ENCODE results near the gene HSP90AB1.

The HSP90AB1 gene

DNA sequence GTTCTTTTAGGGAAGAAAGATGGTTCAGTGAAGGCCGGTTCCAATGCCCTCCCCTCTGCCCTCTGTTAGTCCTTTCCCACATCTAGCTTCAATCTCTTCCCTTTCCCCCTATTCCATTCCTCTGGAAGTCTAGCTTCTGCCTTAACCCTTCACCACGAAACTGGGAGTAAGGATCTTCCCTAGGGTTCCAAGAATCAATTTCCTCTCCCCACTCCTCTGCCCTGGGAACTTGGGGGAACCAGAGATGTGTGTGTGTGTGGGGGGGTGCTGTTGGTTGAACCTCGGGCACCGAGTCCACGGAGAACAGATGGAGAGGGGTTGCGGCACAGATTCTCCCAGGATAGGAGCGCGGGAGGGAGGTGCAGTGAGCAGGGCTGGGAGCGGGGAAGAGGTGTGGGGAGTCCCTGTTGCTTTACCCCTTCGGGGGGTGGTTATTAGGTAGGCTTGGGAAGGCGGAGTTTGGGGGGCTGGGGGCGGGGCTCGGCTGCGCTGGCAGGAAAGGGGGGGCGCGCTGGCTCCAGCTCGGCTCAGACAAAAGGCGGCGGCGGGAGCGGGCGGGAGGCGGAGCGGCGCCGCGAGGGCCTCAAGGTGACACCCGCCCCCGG lies 23.1 kb downstream of the HSP90AB1 start, which contains the start of gene TMEM151B:
Gene TMEM151B, plus strand, starts transcription at position 530 of the 605 bp plus-strand sequence. CDS start 293 bp downstream, outside the sequence.
- peak; percentile 37 for DNase-seq

DNA sequence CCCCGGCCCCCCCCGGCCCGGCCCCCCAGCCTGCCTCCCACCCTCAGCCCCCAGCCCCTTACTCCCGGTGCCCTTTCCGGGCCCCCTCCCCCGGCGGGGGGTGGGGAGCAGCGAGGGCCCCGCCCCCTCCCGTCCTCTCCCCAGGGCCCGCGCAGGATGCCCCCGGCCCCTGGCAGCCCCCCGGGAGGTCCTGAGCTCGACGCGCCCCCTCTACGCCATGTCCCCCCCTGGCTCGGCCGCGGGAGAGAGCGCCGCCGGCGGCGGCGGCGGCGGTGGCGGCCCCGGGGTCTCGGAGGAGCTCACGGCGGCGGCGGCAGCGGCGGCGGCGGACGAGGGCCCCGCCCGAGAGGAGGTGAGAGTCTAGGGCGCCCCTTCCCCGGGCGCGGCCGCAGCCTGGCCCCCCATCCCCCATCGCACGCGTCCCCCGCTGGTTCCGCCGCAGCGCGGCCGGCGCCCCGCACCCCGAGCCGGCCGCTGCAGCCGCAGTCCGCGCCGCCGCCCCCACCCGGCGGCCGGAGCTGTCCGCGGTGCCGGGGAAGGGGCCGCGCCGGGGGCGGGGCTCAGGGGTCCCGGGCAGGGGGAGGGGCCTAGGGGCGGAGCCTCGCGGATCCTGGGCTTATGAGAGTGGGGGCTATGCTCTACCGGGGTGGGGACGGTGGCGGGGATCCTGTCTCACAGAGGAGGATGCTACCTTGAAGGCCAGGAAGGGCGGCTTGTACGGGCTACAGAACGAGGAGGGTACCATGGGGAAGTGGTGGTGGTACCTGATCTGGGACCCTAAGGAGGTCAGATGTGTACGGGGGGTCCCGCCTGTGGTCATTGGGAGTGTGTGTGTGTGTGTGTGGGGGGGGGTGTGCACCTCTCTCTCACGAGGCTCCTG lies 23.9 kb downstream of the HSP90AB1 start:
- peak; percentile 18 for DNase-seq

DNA sequence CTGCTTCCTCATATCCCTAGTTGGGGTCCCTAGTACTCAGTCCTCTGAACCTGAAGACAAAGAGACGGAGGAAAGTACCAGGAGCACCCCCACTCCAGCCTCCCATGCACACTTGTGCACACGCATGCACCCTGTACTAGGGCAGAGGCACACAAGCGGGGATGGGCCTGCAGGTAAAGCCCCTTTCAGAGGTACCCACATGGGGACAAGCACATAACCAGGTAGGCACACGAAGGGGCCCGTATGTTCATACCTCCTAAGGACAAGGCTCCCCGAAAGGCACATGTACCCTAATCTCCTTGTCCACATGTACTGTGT lies 24.5 kb downstream of the HSP90AB1 start:
- DNase-seq = no peak

DNA sequence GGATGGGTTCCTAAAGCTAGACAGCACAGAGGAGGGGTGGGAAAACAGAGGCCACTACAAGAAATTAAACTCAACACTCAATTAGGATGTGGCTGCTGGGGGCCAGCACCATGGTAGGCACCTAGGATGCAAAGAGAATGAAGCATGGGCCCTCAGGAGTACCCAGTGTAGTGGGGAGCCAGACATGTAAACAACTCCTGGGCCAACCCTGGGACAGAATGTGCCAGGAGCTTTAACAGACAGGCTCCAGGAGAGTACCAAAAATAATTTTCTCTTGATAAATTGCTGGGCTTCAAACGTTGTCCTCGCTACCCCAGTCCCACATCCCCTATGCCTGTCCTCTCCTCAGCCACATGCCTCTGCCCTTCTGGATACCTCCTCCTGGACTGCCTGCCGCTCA lies 25.0 kb downstream of the HSP90AB1 start:
- no peak for DNase-seq

DNA sequence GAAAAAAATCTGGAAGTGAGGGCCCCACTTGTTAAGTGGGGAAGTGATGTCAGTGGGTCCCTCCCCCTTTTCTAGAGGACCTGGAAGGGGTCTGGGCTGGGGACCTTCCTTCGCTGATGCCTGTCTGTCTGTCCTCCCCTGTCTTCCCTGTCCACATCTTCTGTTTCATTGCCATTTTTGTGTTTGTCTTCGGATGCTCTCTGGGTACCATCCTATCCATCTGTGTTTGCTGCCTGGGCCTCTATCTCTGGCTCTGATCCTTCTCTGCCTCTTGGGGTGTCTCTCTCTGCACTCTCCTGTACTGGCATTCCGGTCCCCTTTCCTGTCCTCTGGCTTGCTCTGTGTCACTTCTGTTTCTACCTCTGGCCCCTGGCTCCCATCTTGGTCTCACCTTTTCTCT lies 25.6 kb downstream of the HSP90AB1 start:
- DNase-seq = no peak

DNA sequence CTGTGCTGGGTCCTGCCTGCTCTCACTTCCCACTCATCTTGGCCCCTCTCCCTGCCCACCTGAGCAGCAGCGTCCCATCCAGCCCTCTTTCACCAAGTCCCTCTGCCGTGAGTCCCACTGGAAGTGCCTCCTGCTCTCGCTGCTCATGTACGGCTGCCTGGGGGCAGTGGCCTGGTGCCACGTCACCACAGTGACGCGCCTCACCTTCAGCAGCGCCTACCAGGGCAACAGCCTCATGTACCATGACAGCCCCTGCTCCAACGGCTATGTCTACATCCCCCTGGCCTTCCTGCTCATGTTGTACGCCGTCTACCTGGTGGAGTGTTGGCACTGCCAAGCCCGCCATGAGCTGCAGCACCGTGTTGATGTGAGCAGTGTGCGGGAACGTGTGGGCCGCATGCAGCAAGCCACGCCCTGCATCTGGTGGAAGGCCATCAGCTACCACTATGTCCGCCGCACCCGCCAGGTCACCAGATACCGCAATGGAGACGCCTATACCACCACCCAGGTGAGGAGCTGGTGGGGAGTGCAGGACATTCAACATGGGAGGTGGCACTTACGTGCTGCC lies 26.2 kb downstream of the HSP90AB1 start:
- no peak for DNase-seq

DNA sequence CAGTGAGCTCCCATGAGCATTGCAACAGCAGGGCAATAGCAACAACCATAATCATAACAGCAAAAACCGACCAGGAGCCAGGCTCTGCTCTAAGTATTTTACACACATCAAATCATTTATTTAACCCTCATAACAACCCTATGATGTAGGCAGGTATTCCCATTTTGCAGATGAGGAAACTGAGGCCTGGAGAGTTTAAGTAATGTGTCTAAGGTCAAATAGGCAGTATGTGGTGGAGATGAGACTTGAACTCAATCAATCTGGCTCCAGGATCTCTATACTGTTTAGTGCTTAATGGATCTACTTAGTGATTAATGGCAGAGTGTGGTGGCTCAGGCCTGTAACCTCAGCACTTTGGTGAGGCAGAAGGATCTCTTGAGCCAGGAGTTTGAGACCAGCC lies 26.7 kb downstream of the HSP90AB1 start:
- no peak for DNase-seq

DNA sequence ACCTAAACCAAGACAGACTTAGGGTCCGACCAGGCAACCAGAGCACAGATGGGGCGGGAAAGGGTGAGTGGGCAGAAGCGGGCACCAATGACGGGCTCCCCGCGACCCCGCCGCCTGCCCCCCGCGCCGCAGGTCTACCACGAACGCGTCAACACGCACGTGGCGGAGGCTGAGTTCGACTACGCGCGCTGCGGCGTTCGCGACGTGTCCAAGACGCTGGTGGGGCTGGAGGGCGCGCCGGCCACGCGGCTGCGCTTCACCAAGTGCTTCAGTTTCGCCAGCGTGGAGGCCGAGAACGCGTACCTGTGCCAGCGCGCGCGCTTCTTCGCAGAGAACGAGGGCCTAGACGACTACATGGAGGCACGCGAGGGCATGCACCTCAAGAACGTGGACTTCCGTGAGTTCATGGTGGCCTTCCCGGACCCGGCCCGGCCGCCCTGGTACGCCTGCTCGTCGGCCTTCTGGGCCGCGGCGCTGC lies 28.4 kb downstream of the HSP90AB1 start:
- no peak for DNase-seq

DNA sequence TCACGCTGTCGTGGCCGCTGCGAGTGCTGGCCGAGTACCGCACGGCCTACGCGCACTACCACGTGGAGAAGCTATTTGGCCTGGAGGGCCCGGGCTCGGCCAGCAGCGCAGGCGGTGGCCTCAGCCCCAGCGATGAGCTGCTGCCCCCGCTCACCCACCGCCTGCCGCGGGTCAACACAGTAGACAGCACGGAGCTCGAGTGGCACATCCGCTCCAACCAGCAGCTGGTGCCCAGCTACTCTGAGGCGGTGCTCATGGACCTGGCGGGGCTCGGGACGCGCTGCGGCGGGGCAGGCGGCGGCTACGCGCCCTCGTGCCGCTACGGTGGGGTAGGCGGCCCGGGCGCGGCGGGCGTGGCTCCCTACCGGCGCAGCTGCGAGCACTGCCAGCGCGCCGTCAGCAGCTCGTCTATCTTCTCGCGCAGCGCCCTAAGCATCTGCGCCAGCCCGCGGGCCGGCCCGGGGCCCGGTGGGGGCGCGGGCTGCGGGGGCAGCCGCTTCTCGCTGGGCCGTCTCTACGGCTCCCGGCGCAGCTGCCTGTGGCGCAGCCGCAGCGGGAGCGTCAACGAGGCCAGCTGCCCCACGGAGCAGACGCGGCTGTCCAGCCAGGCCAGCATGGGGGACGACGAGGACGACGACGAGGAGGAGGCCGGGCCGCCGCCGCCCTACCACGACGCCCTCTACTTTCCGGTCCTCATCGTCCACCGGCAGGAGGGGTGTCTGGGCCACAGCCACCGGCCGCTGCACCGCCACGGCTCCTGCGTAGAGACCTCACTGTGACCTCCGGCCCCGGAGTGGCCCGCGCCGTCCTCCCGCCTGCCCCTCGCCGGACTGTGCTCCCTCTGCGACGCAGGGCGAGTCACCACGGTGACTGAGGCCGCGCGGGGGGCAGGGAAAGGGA lies 29.1 kb downstream of the HSP90AB1 start:
- no peak for DNase-seq

DNA sequence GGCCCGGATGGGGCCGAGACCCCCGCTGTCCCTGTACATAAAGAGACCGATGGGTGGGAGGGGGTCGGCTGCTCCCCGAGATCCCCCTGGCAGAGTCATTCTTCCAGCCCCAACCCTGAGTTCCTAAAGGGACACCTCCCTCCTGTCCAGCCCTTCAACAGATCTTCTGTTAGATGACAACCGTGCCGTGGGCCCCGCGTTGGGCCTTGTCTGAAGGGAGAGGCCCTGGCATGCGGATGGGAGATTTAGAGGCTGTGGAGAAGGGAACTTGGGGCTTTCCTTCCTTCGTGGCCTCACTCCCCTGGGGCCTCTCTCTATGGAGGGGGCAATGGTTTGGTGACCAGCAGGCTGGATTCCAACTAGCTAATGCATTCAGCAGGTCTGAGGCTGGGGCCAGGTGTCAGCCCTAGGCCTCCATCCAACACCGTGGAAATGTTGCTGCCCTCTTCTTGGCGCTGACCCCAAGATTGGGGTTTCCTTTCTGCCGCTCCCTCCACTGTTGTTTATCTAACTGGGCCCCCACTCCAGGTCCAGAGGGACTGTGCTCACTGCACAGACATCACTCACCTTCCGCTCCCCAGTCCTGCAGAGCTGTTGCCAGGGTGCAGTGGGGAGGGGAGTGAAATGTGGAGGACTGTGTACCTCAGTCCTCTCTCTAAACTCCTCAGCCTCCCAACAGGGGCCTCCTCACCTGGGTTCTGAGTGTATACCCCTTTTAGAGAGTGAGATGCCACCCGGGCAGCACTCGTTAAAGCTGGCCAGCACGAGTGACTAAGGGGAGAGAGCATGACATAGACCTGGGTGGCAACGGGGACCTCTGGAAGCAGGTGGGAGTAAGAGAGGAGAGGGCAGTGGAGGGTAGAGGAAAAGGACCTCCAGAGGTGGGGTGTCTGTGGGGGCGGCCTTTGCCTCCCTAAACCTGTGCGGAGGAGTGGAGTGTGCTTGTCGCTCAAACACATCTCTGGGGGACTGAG lies 30.1 kb downstream of the HSP90AB1 start:
- no peak for DNase-seq

DNA sequence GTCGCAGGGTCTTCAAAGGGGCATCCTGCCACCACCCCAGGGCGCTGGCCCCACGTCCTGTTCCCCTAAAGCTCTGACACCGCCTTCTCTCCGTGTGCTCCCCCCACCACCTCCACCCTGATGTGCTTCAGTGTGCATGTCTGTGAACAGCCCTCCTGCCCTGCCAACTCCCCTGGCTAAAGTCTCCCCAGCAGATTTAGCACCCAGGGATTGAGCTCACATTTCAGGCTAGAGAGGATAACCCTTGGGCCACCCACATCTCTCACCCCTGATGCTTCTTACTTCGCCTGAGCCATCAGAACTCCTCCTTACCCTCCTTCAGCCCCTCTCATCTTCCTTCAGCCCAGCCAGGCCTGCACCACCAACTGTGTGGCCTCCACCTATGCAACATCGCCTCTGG lies 30.9 kb downstream of the HSP90AB1 start:
- no peak for DNase-seq

DNA sequence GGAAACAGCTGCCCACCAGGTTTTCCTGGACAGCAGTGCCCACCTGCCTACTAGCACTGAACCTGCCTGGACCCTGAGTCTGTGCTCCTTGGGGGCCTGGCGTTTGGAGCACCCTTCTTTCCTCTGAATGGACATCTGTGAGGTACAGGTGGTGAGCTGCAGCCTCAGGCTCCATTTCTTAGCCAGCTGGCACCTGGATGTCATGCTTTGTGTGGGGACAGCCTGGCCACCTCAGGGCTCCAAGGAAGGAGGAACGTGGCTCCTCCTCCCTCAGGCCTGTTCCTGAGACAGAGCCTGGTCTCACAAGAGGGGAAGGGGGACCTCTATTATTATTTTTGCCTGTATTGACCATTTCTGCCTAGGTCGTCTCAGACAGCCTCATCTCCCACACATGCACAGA lies 31.4 kb downstream of the HSP90AB1 start:
- DNase-seq = no peak

DNA sequence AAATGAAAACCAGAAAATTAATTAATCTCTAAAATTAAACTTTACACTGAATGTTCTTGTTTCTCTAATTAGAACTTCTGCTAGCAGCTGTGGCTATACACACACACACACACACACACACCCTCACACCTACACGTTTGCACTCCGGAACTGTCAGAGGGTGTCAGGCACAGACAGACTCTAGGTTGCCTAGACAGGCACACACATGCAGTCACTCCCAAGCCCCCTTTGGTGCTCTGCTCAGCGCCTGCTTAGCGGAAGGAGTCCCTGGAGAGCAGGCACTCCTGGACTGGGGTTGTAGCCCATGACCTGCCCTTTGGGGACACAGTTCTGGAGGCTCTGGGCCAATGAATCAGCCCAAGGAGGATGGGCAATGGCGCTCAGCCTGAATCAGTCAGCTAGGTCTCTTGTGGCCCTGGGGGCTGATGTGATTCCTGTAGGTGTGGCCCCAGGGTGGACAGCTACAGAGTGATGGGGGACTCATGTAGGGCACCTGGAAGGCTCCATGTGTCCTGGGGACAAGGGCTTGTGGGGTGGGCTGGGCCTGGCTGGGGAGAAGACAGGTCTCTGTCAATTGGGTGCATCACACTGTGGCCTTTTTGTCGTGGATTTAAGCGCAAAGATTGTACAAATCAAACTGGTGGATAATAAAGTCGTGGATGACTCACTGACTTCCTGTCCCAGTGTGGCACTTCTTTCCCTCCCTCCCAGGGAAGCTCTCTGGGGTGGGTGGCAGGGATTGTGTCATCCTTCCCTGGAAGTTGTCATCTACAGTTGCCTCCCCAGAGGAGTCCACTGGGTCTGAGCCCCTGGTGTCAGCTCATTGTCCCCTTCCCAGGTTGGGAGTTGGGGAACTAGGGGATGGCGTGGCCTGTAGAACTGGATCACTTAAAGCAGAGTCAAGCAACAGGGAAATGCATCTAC lies 32.1 kb downstream of the HSP90AB1 start:
- DNase-seq = no peak

DNA sequence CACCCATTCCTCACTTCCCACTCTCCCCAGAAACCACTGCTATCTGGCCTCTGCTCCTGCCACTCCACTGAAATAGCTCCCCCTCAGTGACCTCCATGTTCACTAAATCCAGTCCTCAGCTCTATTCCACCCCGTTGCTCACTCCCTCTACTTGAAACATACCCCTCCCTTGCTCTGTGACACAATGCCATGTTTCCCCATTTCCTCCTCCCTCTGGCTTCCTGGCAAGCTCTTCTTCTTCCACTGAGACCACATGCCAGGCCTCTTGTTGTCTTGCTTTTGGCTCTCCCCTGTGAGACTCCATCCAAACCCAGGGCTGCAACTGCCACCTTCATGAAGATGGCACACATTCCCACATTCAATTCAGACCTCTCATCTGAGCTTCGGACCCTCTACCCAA lies 37.2 kb downstream of the HSP90AB1 start:
- no peak for DNase-seq

DNA sequence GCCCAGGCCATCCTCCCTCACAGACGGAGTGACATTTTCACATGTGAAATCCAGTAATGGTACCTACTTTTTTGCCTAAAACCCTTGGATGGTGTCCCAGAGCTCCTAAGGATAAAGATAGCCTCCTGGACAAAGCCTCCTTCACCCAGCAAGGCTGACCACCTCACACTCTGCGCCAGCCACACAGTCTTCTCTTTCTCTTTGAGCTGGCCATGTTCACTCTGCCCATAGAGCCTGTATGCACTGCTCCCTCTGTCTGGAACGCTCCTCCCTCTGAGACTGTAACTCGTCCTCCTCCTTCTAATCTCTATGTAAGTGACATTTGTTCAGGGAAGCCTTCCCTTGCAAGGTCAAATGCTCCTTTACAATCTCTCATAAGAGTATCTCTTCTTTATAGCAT lies 38.0 kb downstream of the HSP90AB1 start:
- no peak for DNase-seq

DNA sequence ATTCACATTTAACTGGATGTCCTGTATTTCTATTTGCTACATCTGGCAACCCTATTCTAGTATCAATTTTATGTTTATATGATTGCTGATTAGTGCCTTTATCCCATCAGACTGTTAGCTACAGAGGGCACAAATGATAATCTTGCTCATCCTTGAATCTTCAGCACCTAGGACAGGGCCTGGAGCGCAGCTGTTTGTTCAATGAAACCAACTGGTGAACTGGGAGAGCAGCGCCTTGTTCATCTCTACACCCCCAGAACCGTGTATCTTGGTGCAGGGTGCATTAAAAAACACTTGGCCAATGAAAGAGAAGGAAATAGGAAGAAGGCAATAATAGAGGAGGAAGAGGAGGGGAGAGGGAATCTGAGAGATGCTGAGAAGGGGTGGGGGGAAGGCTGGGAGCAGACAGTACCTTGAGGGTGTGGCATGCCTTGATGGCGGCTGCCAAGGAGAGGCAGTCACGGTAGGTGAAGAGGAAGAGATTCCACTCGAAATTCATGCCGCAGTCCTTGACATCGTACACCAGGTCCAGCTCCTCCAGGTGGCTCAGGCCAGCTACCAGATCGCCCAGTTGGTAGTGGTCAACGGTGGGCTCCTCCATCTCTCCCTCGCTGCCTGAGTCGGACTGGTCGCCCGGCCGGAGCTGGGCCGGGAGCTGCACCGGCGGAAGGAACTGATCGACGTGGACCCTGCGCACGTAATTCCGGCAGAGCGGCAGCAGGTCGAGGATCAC lies 38.8 kb downstream of the HSP90AB1 start:
- no peak for DNase-seq

DNA sequence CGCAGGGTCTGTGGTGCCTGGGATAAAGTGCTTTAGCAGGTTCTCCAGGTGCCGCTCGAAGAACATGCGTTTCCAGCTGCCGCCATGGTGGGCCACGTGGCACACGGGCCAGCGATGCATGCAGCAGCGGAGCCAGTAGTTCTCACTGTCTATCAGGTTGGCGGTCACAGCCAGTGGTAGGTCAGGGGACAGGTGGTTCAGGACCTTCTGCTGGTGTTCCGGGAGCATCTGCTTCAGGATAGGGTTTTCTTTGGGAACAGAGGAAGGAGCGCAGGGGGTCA lies 39.3 kb downstream of the HSP90AB1 start:
- DNase-seq = no peak

DNA sequence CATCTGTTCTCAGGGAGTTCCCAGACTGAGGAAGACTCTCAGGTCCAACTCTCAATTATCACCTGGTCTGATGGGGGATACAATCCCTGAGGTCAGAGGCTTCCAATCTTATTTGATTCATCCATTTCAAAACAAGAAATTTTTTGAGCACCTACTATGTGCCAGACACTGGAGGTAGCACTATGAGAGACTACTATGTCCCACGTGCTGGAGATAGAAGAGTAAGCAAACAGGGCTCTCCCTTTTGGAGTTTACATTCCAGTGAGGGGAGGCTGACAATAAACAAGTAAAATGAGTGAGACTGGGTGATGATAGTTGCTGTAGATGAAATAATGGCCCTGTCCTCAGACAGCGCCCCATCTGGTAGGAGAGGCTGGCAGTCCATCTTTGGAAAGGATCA lies 39.8 kb downstream of the HSP90AB1 start:
- no peak for DNase-seq

DNA sequence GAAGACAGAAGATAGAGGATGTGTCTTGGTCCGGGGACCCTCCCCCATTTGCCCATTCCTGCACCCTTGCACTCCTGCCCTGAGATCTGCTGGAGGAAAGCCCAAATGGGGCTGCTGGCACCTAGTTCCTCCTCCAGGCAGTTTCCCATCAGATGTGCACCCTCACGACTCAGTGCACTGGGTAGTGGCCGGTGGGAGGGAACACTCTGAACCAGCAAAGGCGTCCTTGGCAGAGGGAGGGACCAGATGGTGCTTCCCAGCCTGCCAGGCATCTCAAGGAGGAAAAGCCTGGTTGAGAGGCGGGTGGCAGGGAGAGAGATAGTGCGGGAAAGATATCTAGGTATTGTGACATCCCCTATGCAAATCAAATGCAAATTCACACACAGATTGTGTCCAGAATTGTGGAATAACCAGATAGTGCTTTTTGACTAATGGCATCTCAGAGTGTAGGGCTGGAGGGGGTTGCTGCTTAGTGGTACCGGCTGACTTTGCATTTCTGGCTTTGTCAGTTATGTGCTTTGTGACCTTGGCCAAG lies 42.9 kb downstream of the HSP90AB1 start:
- no peak for DNase-seq

DNA sequence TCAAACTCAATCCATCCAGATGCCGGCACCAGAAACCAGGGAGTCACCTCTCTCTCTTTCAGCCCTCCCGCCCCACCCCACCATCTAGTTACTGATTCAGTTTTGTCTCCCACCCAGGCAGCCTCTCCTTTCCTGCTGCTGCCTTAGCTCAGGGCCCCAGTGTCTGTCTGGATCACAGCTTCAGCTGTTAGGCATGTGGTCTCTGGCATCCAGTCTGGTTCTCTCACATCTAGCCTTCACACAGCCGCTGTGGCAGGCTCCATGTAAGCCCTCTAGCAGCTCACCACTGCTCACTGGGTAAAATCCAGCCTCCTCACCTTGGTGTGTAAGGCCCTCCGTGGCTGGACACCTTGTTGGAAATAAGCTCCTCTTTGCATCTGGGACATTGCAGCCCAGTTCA lies 44.9 kb downstream of the HSP90AB1 start:
- no peak for DNase-seq
